GM12878 (cell line): ENCODE measurements around the gene ARHGEF6. TPM values are rescaled to one million over a fixed set of nuclear protein-coding genes. Genes with fewer than 3 reads are reported as not detected.

Source experiments
- ATAC-seq: fragments of 200-7000 bp; cut with Tn5 transposase; 3 replicates; pipeline ENCODE4 v1.9.1; 2020; ENCODE audit warnings: mild to moderate bottlenecking, moderate library complexity
- BruUV-seq: library from RNA; stranded (reverse); fragments of 400-500 nt; replicated peaks from 2 replicates; lab custom pipeline; 2021; lab: Mats Ljungman, UMichigan
- CTCF ChIA-PET: fragments of 300-600 bp; sonication (Branson Sonifier 250); formaldehyde crosslinking; extraction: SDS; loops from one replicate; lab custom pipeline; 2021; ENCODE audit warnings: inconsistent platforms; lab: Yijun Ruan, JAX
- POLR2A ChIA-PET: fragments of 350-600 bp; formaldehyde crosslinking; extraction: SDS; loops from one replicate; lab custom pipeline; 2021; ENCODE audit warnings: inconsistent platforms; lab: Charles Lee
- RAD21 ChIA-PET: fragments of 300-600 bp; sonication (Branson Sonifier 250); formaldehyde crosslinking; loops from one replicate; lab custom pipeline; 2023; ENCODE audit warnings: antibody characterized with exemption; ENCODE audit not compliant: unreplicated experiment; lab: Charles Lee
- SMC1A ChIA-PET: fragments of 300-600 bp; sonication (Branson Sonifier 250); formaldehyde crosslinking; loops from one replicate; lab custom pipeline; 2023; ENCODE audit not compliant: unreplicated experiment, uncharacterized antibody; lab: Charles Lee
- DNase-seq: peaks from one replicate; pipeline ENCODE4 v3.0.0-alpha.2; 2011; ENCODE audit warnings: low read depth, low spot score
- FAIRE-seq: peaks from 3 replicates; lab custom pipeline; 2011; peaks lifted over from hg19 to GRCh38; lab: Jason Lieb, UNC
- H2AFZ ChIP-seq: 2 replicates; pipeline ENCODE4 v1.6.0; 2011; ENCODE audit warnings: low read depth, low read length, control low read depth; ENCODE audit not compliant: control insufficient read depth
- H3K27ac ChIP-seq: 2 replicates; pipeline ENCODE4 v1.5.1; 2011; ENCODE audit warnings: control low read depth; ENCODE audit not compliant: control insufficient read depth, insufficient read depth
- H3K27me3 ChIP-seq, 2 experiments: replicated peaks in 1 of 2; 2 replicates each; pipeline versions ENCODE4 v1.6.0 to v1.6.1; 2011; ENCODE audit warnings: low read length in 1 of 2; ENCODE audit not compliant: control insufficient read depth in 2 of 2, insufficient read depth in 2 of 2
- H3K36me3 ChIP-seq, 2 experiments: 2 replicates each; pipeline ENCODE4 v1.5.1; 2011; ENCODE audit warnings: low read length in 1 of 2; ENCODE audit not compliant: control insufficient read depth in 2 of 2, insufficient read depth in 2 of 2
- H3K4me1 ChIP-seq: 2 replicates; pipeline ENCODE4 v1.6.1; 2011; ENCODE audit warnings: mild to moderate bottlenecking, low read length, moderate library complexity, mixed read lengths; ENCODE audit not compliant: control insufficient read depth, insufficient read depth
- H3K4me2 ChIP-seq: 2 replicates; pipeline ENCODE4 v1.6.0; 2011; ENCODE audit warnings: control low read depth; ENCODE audit not compliant: control insufficient read depth, insufficient read depth
- H3K4me3 ChIP-seq: fragments of 200-600 bp; sonication (generic); 2 replicates; pipeline ENCODE4 v1.5.1; 2016
- H3K79me2 ChIP-seq: 2 replicates; pipeline ENCODE4 v1.6.0; 2011; ENCODE audit warnings: low read length; ENCODE audit not compliant: control insufficient read depth, insufficient read depth
- H3K9ac ChIP-seq: 2 replicates; pipeline ENCODE4 v1.8.0; 2011; ENCODE audit warnings: low read length, control low read depth, mixed read lengths; ENCODE audit not compliant: control insufficient read depth, insufficient read depth
- H3K9me3 ChIP-seq: replicated peaks from 3 replicates; pipeline ENCODE4 v1.5.1; 2011; ENCODE audit warnings: mild to moderate bottlenecking, low read length; ENCODE audit not compliant: control insufficient read depth, insufficient read depth
- H4K20me1 ChIP-seq: 2 replicates; pipeline ENCODE4 v1.6.0; 2011; ENCODE audit not compliant: control insufficient read depth, insufficient read depth
- ATF7 ChIP-seq: fragments of 450-650 bp; IDR thresholded peaks from 2 replicates; pipeline ENCODE4 v1.6.1; 2016; ENCODE audit warnings: low read depth, mild to moderate bottlenecking
- HCFC1 ChIP-seq: fragments of 150-350 bp; IDR thresholded peaks from 2 replicates; pipeline ENCODE4 v1.6.1; 2014; ENCODE audit warnings: low read length
- MYB ChIP-seq: fragments of 150-350 bp; IDR thresholded peaks from 2 replicates; pipeline ENCODE4 v1.6.1; 2014; ENCODE audit warnings: mild to moderate bottlenecking, low read depth, low read length, borderline replicate concordance
- NFIC ChIP-seq: IDR thresholded peaks from 2 replicates; pipeline ENCODE4 v1.6.1; 2012; ENCODE audit warnings: low read depth, mild to moderate bottlenecking, inconsistent platforms, low read length, moderate library complexity
- NFYB ChIP-seq: IDR thresholded peaks from 2 replicates; pipeline ENCODE4 v1.6.1; 2011; ENCODE audit warnings: low read depth, mild to moderate bottlenecking, low read length, improper control_type of control experiment, moderate library complexity; ENCODE audit not compliant: insufficient read depth
- SIX5 ChIP-seq: IDR thresholded peaks from 2 replicates; pipeline ENCODE4 v1.6.1; 2011; ENCODE audit warnings: mild to moderate bottlenecking, low read depth, low read length, moderate library complexity; ENCODE audit not compliant: severe bottlenecking
- SPI1 ChIP-seq: IDR thresholded peaks from 2 replicates; pipeline ENCODE4 v1.6.1; 2011; ENCODE audit warnings: low read depth, mild to moderate bottlenecking, low read length, moderate library complexity, borderline replicate concordance; ENCODE audit not compliant: insufficient read depth
- SREBF2 ChIP-seq: IDR thresholded peaks from 2 replicates; pipeline ENCODE4 v1.6.1; 2012; ENCODE audit warnings: mild to moderate bottlenecking, low read length
- ZNF217 ChIP-seq: fragments of 450-650 bp; IDR thresholded peaks from 2 replicates; pipeline ENCODE4 v1.6.1; 2017; ENCODE audit warnings: antibody characterized with exemption, mild to moderate bottlenecking
- WGBS: methylation state at CpG from one replicate; pipeline ENCODE4 v1.1.6; 2016; ENCODE audit warnings: low lambda C conversion rate; ENCODE audit not compliant: insufficient replicate concordance, insufficient coverage; ENCODE audit errors: missing lambda C conversion rate; 5-methylcytosine and 5-hydroxymethylcytosine counted together
- in situ Hi-C: fragments of 300-500 bp; cut with MboI; formaldehyde crosslinking; loops from 9 replicates; pipeline ENCODE4 v1.14.3; 2018; ENCODE audit warnings: mixed read lengths
- intact Hi-C: fragments of 100-400 bp; cut with micrococcal nuclease; formaldehyde crosslinking; loops from one replicate; pipeline ENCODE4 v1.14.2; 2022; ENCODE audit not compliant: unreplicated experiment
- polyA plus RNA-seq, 11 experiments: library from polyadenylated mRNA; depleted of rRNA in 4 of 11; unstranded in 6 of 11; stranded (reverse) in 5 of 11; fragments of >200 nt; fragmentation: Nextera tagmentation in 4 of 11; fragmentation: Illumina TruSeq in 1 of 11; extraction: Ambion mirVana in 4 of 11; extraction: Trizol in 1 of 11; gene quantifications; 1 replicate in 1 of 11; 2 replicates in 10 of 11; pipeline versions ENCODE4 v1.2.1 to v1.2.3, GENCODE V29; 2011 to 2016; ENCODE audit warnings: inconsistent platforms in 2 of 11, missing spikeins in 2 of 11, low read depth in 1 of 11
- total RNA-seq, 4 experiments: library from RNA; depleted of rRNA in 3 of 4; stranded (reverse); fragments of >200 nt in 3 of 4; fragmentation: Illumina TruSeq in 1 of 4; extraction: Trizol in 1 of 4; gene quantifications; 2 replicates each; pipeline versions ENCODE4 v1.2.1 to v1.2.3, GENCODE V29; 2013 to 2021
- TF ChIP-seq, protein P1 (sequence below): fragments of 450-650 bp; IDR thresholded peaks from 2 replicates; pipeline ENCODE4 v1.6.1; 2017; ENCODE audit warnings: mild to moderate bottlenecking, moderate library complexity

Gene ARHGEF6
- total and polyA plus RNA-seq, 10 of the 15 experiments (the other 5 are each of a cell fraction or from before 2014, with no cell fraction given) = 5.4 to 29.7 (median 18.0) TPM

DNA sequence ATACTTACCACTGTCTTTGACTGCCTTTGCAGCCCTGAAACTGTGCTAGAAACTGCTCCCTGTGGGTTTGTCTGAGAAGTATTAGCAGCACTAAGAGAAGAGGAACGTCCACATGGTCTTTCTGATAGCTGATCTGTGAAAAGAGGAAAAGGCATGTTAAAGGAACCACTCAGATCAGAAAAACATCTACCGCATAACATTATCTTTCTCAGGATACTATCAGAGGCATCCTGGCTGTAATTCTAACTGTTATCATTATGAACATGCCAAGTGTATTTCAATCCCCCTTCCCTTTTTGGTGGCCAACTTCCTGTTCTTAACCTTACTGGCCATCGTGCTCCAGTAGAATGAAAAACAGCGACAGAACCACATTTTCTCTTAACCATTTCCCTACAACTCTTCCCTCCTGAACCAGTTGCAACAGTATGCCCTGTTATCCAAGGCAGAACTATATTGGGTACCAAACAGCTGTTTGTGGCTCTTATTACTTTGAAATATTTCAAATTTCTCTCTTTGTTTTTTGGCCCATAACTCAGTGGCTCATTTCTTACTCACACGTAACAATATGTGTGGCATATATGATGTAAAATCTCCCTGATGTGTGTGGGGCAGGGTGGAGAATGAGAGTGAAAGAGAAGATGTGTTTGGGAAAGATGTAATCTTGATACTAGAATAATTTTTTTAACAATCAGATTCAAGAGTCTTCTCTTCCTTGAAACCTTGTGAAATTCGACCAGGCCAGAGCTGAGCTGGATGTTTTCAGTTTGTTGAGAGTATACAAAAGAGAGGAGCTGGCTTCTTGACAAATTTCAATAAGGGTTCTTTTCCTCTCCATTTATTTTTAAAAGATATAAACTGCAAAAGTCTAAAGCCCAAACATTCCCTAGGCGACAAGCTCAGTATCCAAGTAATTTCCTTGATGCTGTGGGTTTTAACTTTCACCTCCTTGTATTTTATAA, 35.2 kb downstream of the ARHGEF6 start:
- Histone ChIP-seq H3K4me1 (peaks cover 5% of the 10 kb centered on the region; the same call in 1 of the 2 replicates), H3K4me2 (no peak overlapping the region), H4K20me1 (no peaks in the 10 kb centered on the region), H3K27me3 (no peaks in the 10 kb centered on the region), H2AFZ (peak overlapping the region; percentile 35), H3K27ac (0 out of 2 replicates have a peak overlapping the region, but pooled peaks have one; percentile 21), H3K36me3 (no peaks in the 10 kb centered on the region), H3K4me3 (no peak overlapping the region), H3K79me2 (no peaks in the 10 kb centered on the region), H3K9ac (no peak overlapping the region), H3K9me3 (no peaks in the 10 kb centered on the region)
- FAIRE-seq (no peak), ATAC-seq (no peak), DNase-seq (no peak)
- in situ Hi-C loops (no loop called here), intact Hi-C loops (no loop called here)
- ChIA-PET SMC1A (interaction anchor here (1.2 to 2.0 kb wide), 6 partner anchors 8 to 34 kb away, joined by 3 to 9 read pairs (median 6); no protein-coding TSS in a partner anchor), POLR2A (interaction anchor here (1.7 kb wide), 1 partner anchor 13 kb away, joined by 4 read pairs; no protein-coding TSS in a partner anchor), CTCF (interaction anchor here (1.3 to 1.9 kb wide), 4 partner anchors 9 to 50 kb away, joined by 3 to 5 read pairs (median 3); no protein-coding TSS in a partner anchor), RAD21 (interaction anchor here (1.3 kb wide), 1 partner anchor 34 kb away, joined by 4 read pairs; no protein-coding TSS in a partner anchor)
- TF ChIP-seq SPI1 (0 out of 2 replicates have a peak, but pooled peaks have one; percentile 4), SREBF2 (no peak)
- no TSS peak for BruUV-seq
- 44% methylated on average over 7 of the region's 7 CpGs for WGBS

GRCh38 chrX:136742721-136743379, 37.9 kb downstream of the ARHGEF6 start:
- POLR2A ChIA-PET = no interaction called here
- Histone ChIP-seq H3K9me3 (no peaks in the 10 kb centered on the region), H3K27me3 (no peaks in the 10 kb centered on the region), H3K79me2 (no peaks in the 10 kb centered on the region), H3K4me2 (no peak overlapping the region), H3K27ac (no peak overlapping the region), H3K36me3 (no peaks in the 10 kb centered on the region), H3K4me1 (peaks cover 5% of the 10 kb centered on the region; the same call in 1 of the 2 replicates), H3K4me3 (no peak overlapping the region), H2AFZ (no peak overlapping the region), H3K9ac (no peak overlapping the region), H4K20me1 (no peaks in the 10 kb centered on the region)
- 64% methylated on average over 7 of the region's 7 CpGs for WGBS
- FAIRE-seq (no peak), DNase-seq (no peak), ATAC-seq (no peak)
- RAD21 ChIA-PET = no interaction called here
- BruUV-seq = no TSS peak
- CTCF ChIA-PET = interaction anchor here (1.1 kb wide), 1 partner anchor 11 kb away, joined by 3 read pairs; no protein-coding TSS in a partner anchor
- in situ Hi-C loops = no loop called here
- intact Hi-C loops = no loop called here
- SMC1A ChIA-PET = interaction anchor here (1.1 kb wide), 1 partner anchor 10 kb away, joined by 6 read pairs; no protein-coding TSS in a partner anchor
- TF ChIP-seq SIX5 (no peak), MYB (no peak), NFIC (no peak), ZNF217 (no peak), NFYB (no peak), HCFC1 (no peak), ATF7 (no peak)
- TF ChIP-seq, protein P1, sequence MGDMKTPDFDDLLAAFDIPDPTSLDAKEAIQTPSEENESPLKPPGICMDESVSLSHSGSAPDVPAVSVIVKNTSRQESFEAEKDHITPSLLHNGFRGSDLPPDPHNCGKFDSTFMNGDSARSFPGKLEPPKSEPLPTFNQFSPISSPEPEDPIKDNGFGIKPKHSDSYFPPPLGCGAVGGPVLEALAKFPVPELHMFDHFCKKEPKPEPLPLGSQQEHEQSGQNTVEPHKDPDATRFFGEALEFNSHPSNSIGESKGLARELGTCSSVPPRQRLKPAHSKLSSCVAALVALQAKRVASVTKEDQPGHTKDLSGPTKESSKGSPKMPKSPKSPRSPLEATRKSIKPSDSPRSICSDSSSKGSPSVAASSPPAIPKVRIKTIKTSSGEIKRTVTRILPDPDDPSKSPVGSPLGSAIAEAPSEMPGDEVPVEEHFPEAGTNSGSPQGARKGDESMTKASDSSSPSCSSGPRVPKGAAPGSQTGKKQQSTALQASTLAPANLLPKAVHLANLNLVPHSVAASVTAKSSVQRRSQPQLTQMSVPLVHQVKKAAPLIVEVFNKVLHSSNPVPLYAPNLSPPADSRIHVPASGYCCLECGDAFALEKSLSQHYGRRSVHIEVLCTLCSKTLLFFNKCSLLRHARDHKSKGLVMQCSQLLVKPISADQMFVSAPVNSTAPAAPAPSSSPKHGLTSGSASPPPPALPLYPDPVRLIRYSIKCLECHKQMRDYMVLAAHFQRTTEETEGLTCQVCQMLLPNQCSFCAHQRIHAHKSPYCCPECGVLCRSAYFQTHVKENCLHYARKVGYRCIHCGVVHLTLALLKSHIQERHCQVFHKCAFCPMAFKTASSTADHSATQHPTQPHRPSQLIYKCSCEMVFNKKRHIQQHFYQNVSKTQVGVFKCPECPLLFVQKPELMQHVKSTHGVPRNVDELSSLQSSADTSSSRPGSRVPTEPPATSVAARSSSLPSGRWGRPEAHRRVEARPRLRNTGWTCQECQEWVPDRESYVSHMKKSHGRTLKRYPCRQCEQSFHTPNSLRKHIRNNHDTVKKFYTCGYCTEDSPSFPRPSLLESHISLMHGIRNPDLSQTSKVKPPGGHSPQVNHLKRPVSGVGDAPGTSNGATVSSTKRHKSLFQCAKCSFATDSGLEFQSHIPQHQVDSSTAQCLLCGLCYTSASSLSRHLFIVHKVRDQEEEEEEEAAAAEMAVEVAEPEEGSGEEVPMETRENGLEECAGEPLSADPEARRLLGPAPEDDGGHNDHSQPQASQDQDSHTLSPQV = no peak
